SK-N-SH (cell line): ENCODE results near the gene GRM8. TPM values are rescaled to one million over a fixed set of nuclear protein-coding genes. Genes with fewer than 3 reads are reported as not detected.

Experiments
- CTCF ChIA-PET: fragments of 300-600, 350-600 bp; formaldehyde crosslinking; extraction: SDS; loops from one replicate; lab custom pipeline; 2021; lab: Yijun Ruan, JAX
- POLR2A ChIA-PET: fragments of 350-600 bp; sonication (Branson Sonifier 250); formaldehyde crosslinking; extraction: SDS; loops from one replicate; lab custom pipeline; 2020; ENCODE audit warnings: antibody characterized with exemption, inconsistent platforms; lab: Yijun Ruan, JAX
- DNase-seq: peaks from one replicate; pipeline ENCODE4 v3.0.0; 2012
- H2AFZ ChIP-seq: fragments of 200-600 bp; sonication (generic); 2 replicates; pipeline ENCODE4 v1.8.1; 2016; ENCODE audit warnings: antibody characterized with exemption, mild to moderate bottlenecking, low read depth
- H3F3A ChIP-seq: fragments of 200-600 bp; sonication (generic); replicated peaks from 2 replicates; pipeline ENCODE3; 2016; ENCODE audit warnings: antibody characterized with exemption, mild to moderate bottlenecking; ENCODE audit not compliant: insufficient read depth
- H3K27ac ChIP-seq, 2 experiments: fragments of 200-500 bp in 1 of 2; fragments of 200-600 bp in 1 of 2; sonication (Bioruptor generic) in 1 of 2; sonication (generic), shearing (Covaris generic) in 1 of 2; 2 replicates each; pipeline versions ENCODE4 v1.5.1 to v1.6.1; 2014 to 2016; ENCODE audit warnings: low read depth in 2 of 2, inconsistent platforms in 1 of 2, low read length in 1 of 2, mild to moderate bottlenecking in 1 of 2, mixed read lengths in 1 of 2
- H3K27me3 ChIP-seq: fragments of 200-600 bp; sonication (generic), shearing (Covaris generic); 2 replicates; pipeline ENCODE4 v1.6.1; 2016; ENCODE audit warnings: mixed run types; ENCODE audit not compliant: insufficient read depth
- H3K36me3 ChIP-seq, 2 experiments: fragments of 200-500 bp in 1 of 2; fragments of 200-600 bp in 1 of 2; sonication (Bioruptor generic) in 1 of 2; sonication (generic) in 1 of 2; replicated peaks in 1 of 2; 2 replicates each; pipeline versions ENCODE3 to v1.5.1; 2014 to 2016; ENCODE audit warnings: low read length in 1 of 2, mild to moderate bottlenecking in 1 of 2; ENCODE audit not compliant: insufficient read depth in 2 of 2, control insufficient read depth in 1 of 2
- H3K4me1 ChIP-seq, 2 experiments: fragments of 200-500 bp in 1 of 2; fragments of 200-600 bp in 1 of 2; sonication (Bioruptor generic) in 1 of 2; sonication (generic), shearing (Covaris generic) in 1 of 2; 2 replicates each; pipeline versions ENCODE4 v1.5.1 to v1.6.1; 2014 to 2016; ENCODE audit warnings: low read depth in 1 of 2, low read length in 1 of 2, mixed run types in 1 of 2; ENCODE audit not compliant: insufficient read depth in 2 of 2, control insufficient read depth in 1 of 2
- H3K4me2 ChIP-seq: fragments of 200-600 bp; sonication (generic), shearing (Covaris generic); 2 replicates; pipeline ENCODE4 v1.6.1; 2017; ENCODE audit warnings: mixed run types
- H3K4me3 ChIP-seq, 2 experiments: fragments of 200-500 bp in 1 of 2; fragments of 200-600 bp in 1 of 2; sonication (Bioruptor generic) in 1 of 2; sonication (generic), shearing (Covaris generic) in 1 of 2; 2 replicates each; pipeline versions ENCODE4 v1.5.1 to v1.8.1; 2014 to 2016; ENCODE audit warnings: low read depth in 2 of 2, inconsistent platforms in 1 of 2, low read length in 1 of 2, mild to moderate bottlenecking in 1 of 2, mixed read lengths in 1 of 2, moderate library complexity in 1 of 2
- H3K79me2 ChIP-seq: fragments of 200-600 bp; sonication (generic); 2 replicates; pipeline ENCODE4 v1.8.1; 2017; ENCODE audit warnings: mild to moderate bottlenecking; ENCODE audit not compliant: insufficient read depth
- H3K9ac ChIP-seq: fragments of 200-600 bp; sonication (generic); 2 replicates; pipeline ENCODE4 v1.6.1; 2017; ENCODE audit warnings: mixed run types
- H3K9me2 ChIP-seq: fragments of 200-600 bp; sonication (generic); 2 replicates; pipeline ENCODE4 v1.6.1; 2017; ENCODE audit warnings: mixed run types
- H3K9me3 ChIP-seq: fragments of 200-600 bp; sonication (generic); 2 replicates; pipeline ENCODE4 v1.6.1; 2017; ENCODE audit warnings: mixed run types, mild to moderate bottlenecking, moderate library complexity
- H4K20me1 ChIP-seq: fragments of 200-600 bp; sonication (generic); 2 replicates; pipeline ENCODE4 v1.6.1; 2017; ENCODE audit warnings: mild to moderate bottlenecking, mixed run types; ENCODE audit not compliant: insufficient read depth
- CHD2 ChIP-seq: fragments of 150-350 bp; IDR thresholded peaks from 2 replicates; pipeline ENCODE4 v1.6.1; 2018; ENCODE audit warnings: low read length; ENCODE audit not compliant: partially characterized antibody
- ELF1 ChIP-seq: IDR thresholded peaks from 2 replicates; pipeline ENCODE4 v1.4.0; 2012
- EP300 ChIP-seq, 2 experiments: IDR thresholded peaks; 2 replicates each; pipeline versions ENCODE4 v1.4.0 to v1.6.1; 2012; ENCODE audit warnings: borderline replicate concordance in 1 of 2, low read depth in 1 of 2, low read length in 1 of 2
- MEF2A ChIP-seq: IDR thresholded peaks from 2 replicates; pipeline ENCODE4 v1.4.0; 2012; ENCODE audit warnings: low read depth, borderline replicate concordance
- MXI1 ChIP-seq: IDR thresholded peaks from 2 replicates; pipeline ENCODE4 v1.6.1; 2012; ENCODE audit warnings: mild to moderate bottlenecking, low read depth, low read length, improper control_type of control experiment
- NRF1 ChIP-seq: IDR thresholded peaks from 2 replicates; pipeline ENCODE4 v1.6.1; 2012; ENCODE audit warnings: low read depth, mild to moderate bottlenecking, low read length
- RXRA ChIP-seq: IDR thresholded peaks from 2 replicates; pipeline ENCODE4 v1.4.0; 2012; ENCODE audit warnings: low read depth, mild to moderate bottlenecking, borderline replicate concordance
- SIN3A ChIP-seq: IDR thresholded peaks from 2 replicates; pipeline ENCODE4 v1.6.1; 2012; ENCODE audit warnings: low read depth, mild to moderate bottlenecking, low read length, moderate library complexity, borderline replicate concordance
- SMC3 ChIP-seq: IDR thresholded peaks from 2 replicates; pipeline ENCODE4 v1.6.1; 2012; ENCODE audit warnings: low read depth, low read length, improper control_type of control experiment
- TAF1 ChIP-seq: IDR thresholded peaks from 2 replicates; pipeline ENCODE4 v1.6.1; 2012; ENCODE audit warnings: low read depth, mild to moderate bottlenecking, low read length, moderate library complexity, borderline replicate concordance
- TCF12 ChIP-seq: IDR thresholded peaks from 2 replicates; pipeline ENCODE4 v1.4.0; 2012
- YY1 ChIP-seq: IDR thresholded peaks from 2 replicates; pipeline ENCODE4 v1.4.0; 2012; ENCODE audit warnings: low read depth, mild to moderate bottlenecking
- WGBS: methylation state at CpG from one replicate; pipeline ENCODE4 v1.1.6; 2017; ENCODE audit warnings: low lambda C conversion rate; 5-methylcytosine and 5-hydroxymethylcytosine counted together
- polyA plus RNA-seq, 3 experiments: library from polyadenylated mRNA; depleted of rRNA; stranded (reverse); fragments of >200 nt; gene quantifications; 2 replicates each; pipeline ENCODE4 v1.2.3, GENCODE V29; 2012
- TF ChIP-seq, protein P1 (sequence below): fragments of 200-600 bp; sonication (generic); IDR thresholded peaks from 2 replicates; pipeline ENCODE4 v1.6.1; 2017; ENCODE audit warnings: antibody characterized with exemption, mild to moderate bottlenecking, moderate library complexity
- TF ChIP-seq, protein P2 (sequence below): IDR thresholded peaks from 2 replicates; pipeline ENCODE4 v1.4.0; 2012; ENCODE audit warnings: low read depth, borderline replicate concordance

Gene GRM8
- polyA plus RNA-seq, 1 of the 3 experiments (the other 2 are of a cell fraction): 0.10 TPM

DNA sequence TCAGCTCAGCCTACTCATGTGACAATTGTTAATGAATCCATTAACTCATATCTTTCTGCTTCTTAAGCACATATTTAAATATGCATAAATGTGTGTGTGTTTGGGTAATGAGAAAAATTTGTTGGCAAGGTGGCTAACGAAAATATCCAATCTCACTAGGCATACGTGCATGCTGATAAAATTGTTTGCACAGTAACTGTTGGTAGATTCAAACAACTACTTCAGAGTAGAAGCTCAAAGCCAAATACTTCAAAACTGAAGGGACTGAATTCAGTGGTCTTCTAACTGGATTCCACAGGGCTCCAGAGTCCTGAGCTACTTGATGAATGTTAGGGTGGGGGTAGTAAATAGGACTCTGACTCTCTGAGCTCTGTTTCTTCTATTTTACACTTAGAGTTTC, 757.0 kb downstream of the GRM8 start (continued):
- TF ChIP-seq, protein P1, sequence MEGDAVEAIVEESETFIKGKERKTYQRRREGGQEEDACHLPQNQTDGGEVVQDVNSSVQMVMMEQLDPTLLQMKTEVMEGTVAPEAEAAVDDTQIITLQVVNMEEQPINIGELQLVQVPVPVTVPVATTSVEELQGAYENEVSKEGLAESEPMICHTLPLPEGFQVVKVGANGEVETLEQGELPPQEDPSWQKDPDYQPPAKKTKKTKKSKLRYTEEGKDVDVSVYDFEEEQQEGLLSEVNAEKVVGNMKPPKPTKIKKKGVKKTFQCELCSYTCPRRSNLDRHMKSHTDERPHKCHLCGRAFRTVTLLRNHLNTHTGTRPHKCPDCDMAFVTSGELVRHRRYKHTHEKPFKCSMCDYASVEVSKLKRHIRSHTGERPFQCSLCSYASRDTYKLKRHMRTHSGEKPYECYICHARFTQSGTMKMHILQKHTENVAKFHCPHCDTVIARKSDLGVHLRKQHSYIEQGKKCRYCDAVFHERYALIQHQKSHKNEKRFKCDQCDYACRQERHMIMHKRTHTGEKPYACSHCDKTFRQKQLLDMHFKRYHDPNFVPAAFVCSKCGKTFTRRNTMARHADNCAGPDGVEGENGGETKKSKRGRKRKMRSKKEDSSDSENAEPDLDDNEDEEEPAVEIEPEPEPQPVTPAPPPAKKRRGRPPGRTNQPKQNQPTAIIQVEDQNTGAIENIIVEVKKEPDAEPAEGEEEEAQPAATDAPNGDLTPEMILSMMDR: no peak
- TF ChIP-seq MXI1 (no peak), RXRA (no peak)
- TF ChIP-seq, all 33 proteins: peak for 0

DNA sequence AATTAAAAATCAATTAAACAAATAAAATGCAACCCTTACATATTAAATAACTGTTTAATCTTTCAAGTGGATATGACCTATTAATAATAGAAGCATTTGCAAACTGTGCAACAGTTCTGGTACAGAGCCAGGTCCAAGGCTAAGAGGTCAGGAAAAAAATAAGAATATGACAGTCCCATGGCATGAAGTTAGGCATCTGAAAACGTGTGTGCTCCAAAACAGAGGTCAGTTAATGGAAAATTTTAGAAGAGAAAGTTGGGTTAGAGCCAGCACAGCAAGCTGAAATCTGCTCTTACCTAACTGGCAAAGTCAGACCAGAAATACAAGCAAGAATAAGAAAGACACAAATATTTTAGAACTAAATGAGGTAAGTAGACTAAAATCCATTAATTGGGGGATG, 757.7 kb downstream of the GRM8 start:
- 2% methylated on average over 1 of the region's 1 CpG for WGBS
- no peaks in the 10 kb centered on the region for H3K9me2 ChIP-seq
- no peak overlapping the region for H3K4me2 ChIP-seq
- no peak overlapping the region for H2AFZ ChIP-seq
- no peak overlapping the region for H3K9ac ChIP-seq
- H3K27me3 ChIP-seq: no peaks in the 10 kb centered on the region
- H3K4me1 ChIP-seq: peaks cover 0 to 7% of the 10 kb centered on the region in 2 experiments; a peak in 2 of 4 replicates
- no peak for DNase-seq
- H3K4me3 ChIP-seq: no peak overlapping the region
- CTCF ChIA-PET: interaction anchor here (1.2 to 2.5 kb wide), 3 partner anchors 10 to 36 kb away, joined by 3 to 12 read pairs (median 7); no protein-coding TSS in a partner anchor
- no peaks in the 10 kb centered on the region for H3K79me2 ChIP-seq
- no peak overlapping the region for H3K27ac ChIP-seq
- no peaks in the 10 kb centered on the region for H3F3A ChIP-seq
- POLR2A ChIA-PET: no interaction called here
- no peak for TF ChIP-seq CHD2
- TF ChIP-seq, all 33 proteins: peak for 0
- no peaks in the 10 kb centered on the region for H3K9me3 ChIP-seq
- H4K20me1 ChIP-seq: no peaks in the 10 kb centered on the region
- H3K36me3 ChIP-seq: no peaks in the 10 kb centered on the region

DNA sequence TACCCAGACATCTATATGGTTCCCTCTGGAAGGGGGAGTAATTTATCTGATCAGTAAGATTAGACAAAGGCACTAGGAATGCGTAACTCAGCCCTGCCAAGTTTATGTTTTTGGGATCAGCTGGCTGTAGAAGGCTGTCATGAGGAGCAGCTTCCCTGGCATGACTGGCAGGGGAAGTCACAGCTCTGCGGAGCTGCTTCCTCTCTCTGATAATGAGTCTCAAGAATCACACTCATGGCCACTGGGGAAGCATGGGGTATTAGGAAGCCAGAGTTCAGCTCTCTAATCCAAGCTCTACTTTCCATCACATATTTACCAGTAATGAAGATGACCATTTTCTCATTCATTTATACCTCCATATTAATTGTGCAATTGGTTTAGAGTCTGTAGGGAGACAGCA, 758.9 kb downstream of the GRM8 start:
- Histone ChIP-seq H3K9ac (no peak overlapping the region), H3K9me2 (no peaks in the 10 kb centered on the region), H3K27ac (no peak overlapping the region), H4K20me1 (no peaks in the 10 kb centered on the region), H3F3A (no peaks in the 10 kb centered on the region), H3K9me3 (no peaks in the 10 kb centered on the region), H3K4me3 (no peak overlapping the region), H2AFZ (no peak overlapping the region), H3K4me1 (peaks cover 0 to 7% of the 10 kb centered on the region in 2 experiments; a peak in 2 of 4 replicates), H3K79me2 (no peaks in the 10 kb centered on the region), H3K4me2 (no peak overlapping the region), H3K36me3 (no peaks in the 10 kb centered on the region), H3K27me3 (no peaks in the 10 kb centered on the region)
- 54% methylated on average over 2 of the region's 2 CpGs for WGBS
- CTCF ChIA-PET: interaction anchor here (1.2 to 2.5 kb wide), 5 partner anchors 9 to 20 kb away, joined by 3 to 12 read pairs (median 6); no protein-coding TSS in a partner anchor
- POLR2A ChIA-PET: no interaction called here
- TF ChIP-seq SIN3A (no peak), TCF12 (no peak), NRF1 (no peak), MEF2A (no peak), EP300 (IDR thresholded peaks at IDR 0.05; ENCODE audit: borderline replicate concordance in 1 of 2, low read depth in 1 of 2, low read length in 1 of 2) (no peak), TAF1 (no peak), SMC3 (no peak), ELF1 (no peak), YY1 (no peak), RXRA (no peak)
- TF ChIP-seq, protein P1: no peak
- TF ChIP-seq, protein P2, sequence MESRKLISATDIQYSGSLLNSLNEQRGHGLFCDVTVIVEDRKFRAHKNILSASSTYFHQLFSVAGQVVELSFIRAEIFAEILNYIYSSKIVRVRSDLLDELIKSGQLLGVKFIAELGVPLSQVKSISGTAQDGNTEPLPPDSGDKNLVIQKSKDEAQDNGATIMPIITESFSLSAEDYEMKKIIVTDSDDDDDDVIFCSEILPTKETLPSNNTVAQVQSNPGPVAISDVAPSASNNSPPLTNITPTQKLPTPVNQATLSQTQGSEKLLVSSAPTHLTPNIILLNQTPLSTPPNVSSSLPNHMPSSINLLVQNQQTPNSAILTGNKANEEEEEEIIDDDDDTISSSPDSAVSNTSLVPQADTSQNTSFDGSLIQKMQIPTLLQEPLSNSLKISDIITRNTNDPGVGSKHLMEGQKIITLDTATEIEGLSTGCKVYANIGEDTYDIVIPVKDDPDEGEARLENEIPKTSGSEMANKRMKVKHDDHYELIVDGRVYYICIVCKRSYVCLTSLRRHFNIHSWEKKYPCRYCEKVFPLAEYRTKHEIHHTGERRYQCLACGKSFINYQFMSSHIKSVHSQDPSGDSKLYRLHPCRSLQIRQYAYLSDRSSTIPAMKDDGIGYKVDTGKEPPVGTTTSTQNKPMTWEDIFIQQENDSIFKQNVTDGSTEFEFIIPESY: no peak
- no peak for DNase-seq
